NCI-H2196 treated with DMSO at 0.1 percent for 48 hours (cell line): ENCODE data around the gene PLXNA2.

Experiments
- DNase-seq: peaks from one replicate; lab custom pipeline; 2025; ENCODE audit not compliant: unreplicated experiment; lab: John Stamatoyannopoulos, UW

The PLXNA2 gene

GRCh38 chr1:208122612-208123358 lies 121.4 kb downstream of the PLXNA2 start:
- DNase-seq, result no peak

DNA sequence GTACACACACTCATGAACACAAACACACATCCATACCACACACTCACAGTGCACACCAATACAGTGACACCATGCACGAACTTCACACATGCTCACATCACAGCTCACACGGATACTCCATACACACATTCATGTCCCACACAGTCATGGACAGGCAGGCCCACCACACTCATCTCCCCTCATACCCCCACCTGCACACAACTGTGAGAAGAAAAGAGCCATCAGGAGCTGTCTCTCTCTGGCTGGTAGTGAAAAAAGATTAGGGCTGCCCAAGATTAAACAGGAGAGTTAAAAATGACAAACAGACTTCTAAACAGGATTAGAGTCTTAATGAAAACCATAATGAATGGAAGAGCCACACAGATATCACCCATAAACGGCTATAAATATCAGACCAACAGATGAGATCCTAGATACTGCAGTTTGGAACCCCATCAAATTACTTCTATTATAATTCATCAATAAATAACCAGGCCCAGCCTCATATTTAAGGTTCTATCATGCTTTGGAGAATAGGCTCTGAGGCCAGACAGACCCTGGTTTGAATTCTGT lies 122.3 kb downstream of the PLXNA2 start:
- DNase-seq, result no peak

GRCh38 chr1:208120431-208120790 lies 123.8 kb downstream of the PLXNA2 start:
- DNase-seq, result no peak

DNA sequence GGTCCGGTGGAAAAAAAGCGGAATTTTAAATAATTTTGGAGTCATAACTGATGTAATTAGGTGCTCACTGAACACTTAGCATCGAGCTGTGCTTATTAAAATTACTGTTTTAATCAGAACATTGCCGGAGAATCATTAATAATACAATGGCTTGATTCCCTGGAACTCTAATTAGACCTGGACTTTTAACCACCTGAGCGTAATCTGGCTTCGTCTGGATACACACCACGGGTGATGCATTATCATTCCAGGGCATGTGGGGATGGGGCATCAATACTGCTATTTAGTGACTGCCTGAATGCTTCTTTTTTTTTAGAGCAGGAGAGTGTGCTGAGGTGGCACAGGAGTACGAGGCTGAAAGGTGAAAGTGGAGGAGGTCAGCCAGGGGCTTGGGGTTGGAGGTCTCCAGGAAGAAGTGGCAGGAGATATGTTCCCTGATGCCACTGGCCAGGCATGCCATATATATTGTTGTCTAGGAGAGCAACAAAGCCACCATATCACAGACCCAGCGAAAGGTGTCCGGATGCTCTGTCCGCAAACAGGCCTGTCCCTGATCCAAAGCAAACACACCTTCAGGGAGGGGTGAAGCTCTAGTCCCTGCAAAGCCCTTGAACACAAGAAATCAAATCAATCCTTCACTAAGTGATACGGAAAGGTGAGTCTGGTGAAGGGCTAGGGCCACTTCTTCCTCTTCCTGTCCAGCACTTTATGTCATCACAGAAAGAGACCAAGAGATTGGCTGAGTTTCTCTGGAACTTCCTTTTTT lies 125.2 kb downstream of the PLXNA2 start:
- no peak for DNase-seq

DNA sequence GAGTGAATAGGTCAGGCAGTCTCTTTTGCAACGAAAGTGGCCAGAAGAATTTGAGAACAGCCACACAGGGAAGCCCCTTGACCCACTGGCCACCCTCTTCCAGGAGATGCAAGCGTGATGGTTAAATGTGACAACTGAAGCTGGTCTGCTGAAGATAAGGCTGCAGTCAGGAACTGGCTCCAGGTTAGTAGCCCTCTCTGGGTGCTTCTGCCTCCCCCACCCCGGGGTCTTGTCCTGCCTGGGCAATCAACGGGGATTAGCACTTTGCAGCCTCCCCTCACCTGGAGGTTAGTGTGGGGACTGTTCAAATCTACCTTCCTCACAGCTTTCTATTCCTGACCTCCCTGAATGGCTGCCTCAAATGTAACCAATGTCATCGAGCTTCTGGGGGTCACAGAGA lies 125.9 kb downstream of the PLXNA2 start:
- no peak for DNase-seq

GRCh38 chr1:208117826-208118225 lies 126.4 kb downstream of the PLXNA2 start:
- DNase-seq, result no peak

GRCh38 chr1:208117409-208117808 lies 126.8 kb downstream of the PLXNA2 start:
- no peak for DNase-seq

DNA sequence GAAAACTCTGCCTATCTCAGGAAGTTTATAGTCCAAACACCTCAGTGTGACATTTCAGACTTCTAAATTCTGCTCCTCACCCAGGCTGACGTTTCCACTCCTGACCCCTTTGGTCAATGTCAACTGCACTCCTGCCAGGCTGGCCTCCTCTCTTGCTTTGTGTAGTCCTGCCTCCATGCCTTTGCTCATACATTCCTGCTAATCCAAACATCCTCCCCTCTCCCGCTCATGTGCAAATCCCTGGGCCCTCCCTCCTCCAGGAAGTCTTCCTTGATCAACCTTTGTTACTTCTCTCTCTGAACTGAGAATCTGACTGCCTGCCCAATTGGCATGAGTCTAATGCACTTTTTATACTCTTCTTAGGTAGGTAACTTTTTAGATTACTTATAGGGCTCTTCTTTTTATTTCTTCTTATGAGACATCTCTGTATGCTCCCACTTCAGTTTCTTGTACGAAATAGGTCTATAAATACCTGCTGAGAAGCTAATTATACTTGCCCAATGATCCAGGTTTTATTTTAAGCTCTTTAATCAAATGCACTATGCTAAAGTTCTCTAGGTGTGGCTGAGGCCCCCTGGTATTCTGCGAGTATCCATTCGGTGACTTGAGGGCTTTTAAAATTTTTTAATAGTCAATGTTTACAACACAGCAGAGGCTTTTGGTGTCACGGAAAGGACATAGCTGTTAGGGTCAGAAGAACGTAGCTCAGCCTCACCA lies 128.1 kb downstream of the PLXNA2 start:
- DNase-seq, result no peak

DNA sequence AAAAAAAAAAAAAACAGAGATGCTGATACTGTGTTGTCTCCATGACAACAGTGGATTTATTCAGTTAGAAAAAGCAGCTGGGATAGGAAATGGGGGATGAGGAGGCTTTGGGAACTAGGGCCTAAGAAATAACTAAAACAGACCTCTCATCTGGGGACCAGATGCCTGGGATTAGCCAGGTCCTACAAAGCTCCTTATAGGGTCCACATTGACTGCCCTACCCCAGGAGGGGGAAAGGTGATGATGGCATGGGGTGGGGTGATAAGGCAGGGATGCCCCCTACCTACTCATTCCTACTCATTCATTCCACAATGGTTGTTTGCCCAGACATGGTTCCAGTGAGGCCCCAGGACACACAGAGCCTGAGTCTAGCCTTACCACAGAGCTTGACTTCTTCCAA lies 131.2 kb downstream of the PLXNA2 start:
- DNase-seq, result no peak

- DNase-seq, result no peak
These were observed 131.8 kb downstream of the PLXNA2 start for GRCh38 chr1:208112401-208112800.

DNA sequence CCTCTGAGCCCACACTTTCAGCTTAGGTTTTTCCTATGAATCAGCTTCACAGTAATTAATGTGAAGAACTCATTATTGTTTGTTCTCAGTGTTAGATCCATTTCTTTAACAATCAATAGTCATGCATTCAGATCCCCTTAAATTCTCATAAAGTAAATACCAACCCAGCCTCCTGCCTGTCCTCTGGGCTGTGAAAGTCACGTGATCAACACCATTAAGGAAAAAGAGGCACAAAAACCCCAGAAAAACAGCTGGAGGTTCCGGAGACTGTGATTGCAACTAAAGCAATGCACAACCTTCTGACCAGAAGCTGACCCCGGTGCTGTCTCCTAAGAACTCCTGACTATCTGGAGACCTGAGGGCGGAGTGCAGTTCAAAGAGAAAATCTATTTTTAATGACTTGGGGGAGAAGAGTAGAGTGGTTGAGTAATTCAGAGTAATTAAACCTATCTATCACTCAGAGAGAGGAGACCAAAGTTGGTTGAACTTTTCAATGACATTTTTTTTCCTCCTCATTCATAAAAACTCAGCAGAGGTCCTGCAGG lies 132.5 kb downstream of the PLXNA2 start:
- DNase-seq, result no peak

- no peak for DNase-seq
These were observed 133.9 kb downstream of the PLXNA2 start for GRCh38 chr1:208110296-208110695.

DNA sequence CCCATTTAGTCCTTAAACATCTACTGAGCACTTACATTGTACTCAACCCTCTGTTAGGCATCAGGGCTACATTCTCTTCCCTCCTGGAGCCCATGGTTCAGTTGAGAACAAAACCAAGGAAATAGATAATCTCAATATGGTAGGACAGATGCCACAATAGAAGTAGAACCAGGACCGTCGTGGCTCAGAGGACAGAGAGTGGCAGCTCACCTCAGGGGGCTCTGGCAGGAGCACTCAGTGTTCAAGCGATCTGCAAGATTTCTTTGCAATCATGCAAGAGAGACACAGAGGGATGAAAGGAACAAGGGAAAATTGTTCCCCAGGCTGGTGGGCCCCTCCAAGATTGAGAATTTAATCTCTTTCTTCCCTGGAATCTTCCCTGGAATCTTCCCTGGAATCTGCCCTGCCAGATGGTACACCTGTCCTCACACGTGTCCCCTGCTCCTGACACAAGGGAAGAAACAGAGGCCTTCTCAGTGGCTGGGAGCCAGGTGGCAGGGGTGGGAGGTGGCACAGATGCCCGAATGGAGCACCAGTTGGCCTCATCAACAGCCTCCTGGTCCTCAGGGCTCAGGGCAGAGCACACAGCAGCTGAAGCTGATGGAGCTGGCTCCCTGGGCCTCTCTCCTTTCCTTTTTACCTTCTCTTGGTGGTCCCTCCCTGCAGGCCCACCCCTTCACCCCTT lies 135.4 kb downstream of the PLXNA2 start:
- no peak for DNase-seq

DNA sequence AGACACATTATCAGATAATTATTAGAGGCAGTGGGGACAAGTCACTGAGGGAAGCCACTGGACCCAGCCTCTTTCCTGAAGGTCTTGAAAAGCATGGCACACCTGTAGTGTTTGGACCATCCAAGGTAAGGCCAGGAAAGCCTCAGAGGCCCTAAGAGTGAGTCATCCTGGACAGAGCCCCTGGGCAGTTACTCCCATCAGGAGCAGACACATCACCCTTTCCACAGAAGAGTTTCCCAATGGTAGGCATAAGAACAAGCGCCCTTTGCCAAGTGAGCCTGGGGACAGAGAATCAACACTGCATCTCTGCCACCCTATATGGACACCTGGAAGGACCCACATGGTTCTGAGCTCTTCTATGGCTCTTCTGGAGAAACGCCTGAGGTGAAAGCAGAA lies 136.0 kb downstream of the PLXNA2 start:
- no peak for DNase-seq

GRCh38 chr1:208107425-208108212 lies 136.6 kb downstream of the PLXNA2 start:
- no peak for DNase-seq

- DNase-seq, result no peak
These were observed 138.0 kb downstream of the PLXNA2 start for GRCh38 chr1:208106218-208106617.

DNA sequence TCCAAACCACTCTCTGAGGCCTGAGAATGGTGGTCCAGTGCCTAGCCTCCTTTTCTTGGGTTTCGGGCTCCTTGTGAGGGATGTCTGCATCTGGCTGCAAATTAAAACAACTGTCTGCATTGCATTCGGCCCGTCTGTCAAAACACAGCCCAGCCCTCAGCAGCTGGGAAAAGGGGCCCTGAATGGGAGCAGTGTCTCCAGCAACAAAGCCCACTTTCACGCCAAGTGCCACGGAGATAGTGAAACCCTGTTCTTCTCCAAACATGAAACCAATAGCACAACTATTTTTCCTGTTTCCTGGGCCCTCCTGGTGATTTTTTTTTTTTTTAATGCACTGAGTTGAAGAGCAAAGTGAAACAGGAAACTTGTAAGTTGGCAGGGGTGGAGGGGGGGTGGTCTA lies 138.4 kb downstream of the PLXNA2 start:
- DNase-seq, result no peak

DNA sequence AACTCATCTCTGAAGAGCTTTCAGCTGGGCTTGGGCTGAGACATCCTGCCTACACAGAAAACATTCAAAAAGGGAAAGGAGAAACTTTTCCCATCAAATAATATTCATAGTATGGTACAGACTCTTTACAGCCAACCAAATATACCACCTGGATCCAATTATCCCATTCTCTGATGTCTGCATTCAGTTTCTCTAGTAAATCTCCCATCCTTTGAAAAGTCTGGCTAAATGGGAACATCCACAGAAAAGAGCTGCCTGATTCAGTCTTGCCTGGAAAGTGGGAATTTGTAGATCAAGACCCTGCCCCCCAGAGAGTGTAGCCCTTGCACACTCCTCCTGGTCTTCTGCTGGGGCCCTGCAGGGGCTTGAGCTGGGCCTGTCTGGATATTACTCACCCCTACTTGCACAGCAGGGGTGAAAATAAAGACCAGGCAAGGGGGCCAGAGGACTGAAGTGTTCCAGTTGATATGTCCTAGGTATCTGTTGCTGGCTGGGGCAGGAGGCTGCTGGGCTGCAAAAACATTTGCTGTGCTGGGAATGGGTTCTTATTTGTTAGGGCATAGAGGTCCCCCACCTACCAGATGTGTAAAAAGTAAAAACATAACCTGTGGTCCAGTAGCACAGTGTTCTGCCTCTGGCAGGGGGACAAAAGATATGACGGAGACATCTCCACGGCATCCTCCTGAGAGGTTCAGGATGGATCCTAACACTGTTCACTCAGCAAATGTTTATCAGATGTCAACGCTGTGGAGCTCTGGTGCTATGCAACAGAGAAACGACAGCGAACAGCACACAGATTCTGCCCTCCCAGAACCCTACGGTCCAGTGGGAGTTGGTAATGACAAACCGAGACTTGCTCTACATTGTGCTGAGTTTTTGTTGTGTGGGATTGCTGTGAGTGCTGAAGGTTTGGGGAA lies 140.3 kb downstream of the PLXNA2 start:
- no peak for DNase-seq
